ENCODE data around the gene CDH23.

The CDH23 gene

GRCh38 chr10:71820966-71821365, 424.2 kb downstream of the CDH23 start:
- H3K27me3 ChIP-seq (ENCODE audit: control insufficient read depth, insufficient read depth, low read length), result no peaks in the 10 kb centered on the region
- no peak overlapping the region for H2AFZ ChIP-seq
- no peak overlapping the region for H3K4me2 ChIP-seq (ENCODE audit: low read length)
- H3K9me3 ChIP-seq (ENCODE audit: control insufficient read depth, low read length), result no peaks in the 10 kb centered on the region
- H3K9ac ChIP-seq, result no peak overlapping the region
- no peak overlapping the region for H3K27ac ChIP-seq
- peaks cover 3% of the 10 kb centered on the region for H3K79me2 ChIP-seq
- no peak overlapping the region for H3K4me3 ChIP-seq (ENCODE audit: low read depth, low read length)
- TF ChIP-seq, protein P1, sequence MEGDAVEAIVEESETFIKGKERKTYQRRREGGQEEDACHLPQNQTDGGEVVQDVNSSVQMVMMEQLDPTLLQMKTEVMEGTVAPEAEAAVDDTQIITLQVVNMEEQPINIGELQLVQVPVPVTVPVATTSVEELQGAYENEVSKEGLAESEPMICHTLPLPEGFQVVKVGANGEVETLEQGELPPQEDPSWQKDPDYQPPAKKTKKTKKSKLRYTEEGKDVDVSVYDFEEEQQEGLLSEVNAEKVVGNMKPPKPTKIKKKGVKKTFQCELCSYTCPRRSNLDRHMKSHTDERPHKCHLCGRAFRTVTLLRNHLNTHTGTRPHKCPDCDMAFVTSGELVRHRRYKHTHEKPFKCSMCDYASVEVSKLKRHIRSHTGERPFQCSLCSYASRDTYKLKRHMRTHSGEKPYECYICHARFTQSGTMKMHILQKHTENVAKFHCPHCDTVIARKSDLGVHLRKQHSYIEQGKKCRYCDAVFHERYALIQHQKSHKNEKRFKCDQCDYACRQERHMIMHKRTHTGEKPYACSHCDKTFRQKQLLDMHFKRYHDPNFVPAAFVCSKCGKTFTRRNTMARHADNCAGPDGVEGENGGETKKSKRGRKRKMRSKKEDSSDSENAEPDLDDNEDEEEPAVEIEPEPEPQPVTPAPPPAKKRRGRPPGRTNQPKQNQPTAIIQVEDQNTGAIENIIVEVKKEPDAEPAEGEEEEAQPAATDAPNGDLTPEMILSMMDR (IDR thresholded peaks at IDR 0.05), result no peak
- H3K36me3 ChIP-seq (ENCODE audit: control insufficient read depth, insufficient read depth, low read length), result no peaks in the 10 kb centered on the region
- peaks cover under 1% of the 10 kb centered on the region for H3K4me1 ChIP-seq

DNA sequence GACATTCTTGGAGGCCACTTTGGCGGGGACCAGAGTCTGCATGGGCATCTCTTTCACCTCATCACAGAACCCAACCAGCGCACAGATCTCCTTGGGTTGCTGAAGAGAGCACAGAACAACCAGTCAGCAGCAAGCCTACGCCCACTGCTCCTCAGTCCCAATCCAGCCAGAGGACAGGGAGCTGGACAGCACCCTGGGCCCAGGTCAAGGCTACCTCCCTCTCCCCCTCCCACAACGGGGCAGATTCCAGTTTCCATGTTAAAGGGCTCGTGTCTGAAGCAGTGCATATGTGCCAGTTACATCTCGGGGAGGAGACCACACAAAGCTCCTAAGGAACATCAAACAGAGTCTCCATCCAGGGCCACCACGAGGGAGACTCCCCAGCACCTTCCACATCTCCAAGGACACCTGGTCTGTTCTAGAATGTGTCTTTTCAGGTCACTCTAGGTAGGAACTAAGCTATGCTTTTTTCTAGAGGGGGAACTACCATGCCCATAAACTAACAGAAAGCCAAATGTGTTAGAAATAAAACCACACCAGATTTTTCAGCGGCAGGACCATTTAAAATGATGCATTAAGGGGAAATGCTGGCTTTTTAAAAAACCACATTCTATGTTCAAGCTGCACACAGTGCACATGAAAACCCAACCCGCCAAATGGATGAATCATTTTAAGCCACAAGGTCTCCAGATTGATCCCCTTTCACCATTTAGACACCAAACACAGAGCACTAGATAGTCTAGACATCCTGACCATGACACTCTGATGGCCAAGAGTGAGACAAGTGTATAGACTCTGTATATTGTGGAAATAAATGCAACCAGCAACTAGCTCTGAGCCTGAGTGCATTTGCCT, 425.4 kb downstream of the CDH23 start:
- no peak overlapping the region for H3K4me3 ChIP-seq (ENCODE audit: low read depth, low read length)
- no peaks in the 10 kb centered on the region for H3K27me3 ChIP-seq (ENCODE audit: control insufficient read depth, insufficient read depth, low read length)
- H3K9me3 ChIP-seq (ENCODE audit: control insufficient read depth, low read length), result no peaks in the 10 kb centered on the region
- TF ChIP-seq, protein P1 (IDR thresholded peaks at IDR 0.05), result no peak
- H2AFZ ChIP-seq, result no peak overlapping the region
- no peak overlapping the region for H3K27ac ChIP-seq
- H3K9ac ChIP-seq, result no peak overlapping the region
- peaks cover 3% of the 10 kb centered on the region for H3K79me2 ChIP-seq
- H3K4me1 ChIP-seq, result no peaks in the 10 kb centered on the region
- H3K36me3 ChIP-seq (ENCODE audit: control insufficient read depth, insufficient read depth, low read length), result no peaks in the 10 kb centered on the region
- no peak overlapping the region for H3K4me2 ChIP-seq (ENCODE audit: low read length)

DNA sequence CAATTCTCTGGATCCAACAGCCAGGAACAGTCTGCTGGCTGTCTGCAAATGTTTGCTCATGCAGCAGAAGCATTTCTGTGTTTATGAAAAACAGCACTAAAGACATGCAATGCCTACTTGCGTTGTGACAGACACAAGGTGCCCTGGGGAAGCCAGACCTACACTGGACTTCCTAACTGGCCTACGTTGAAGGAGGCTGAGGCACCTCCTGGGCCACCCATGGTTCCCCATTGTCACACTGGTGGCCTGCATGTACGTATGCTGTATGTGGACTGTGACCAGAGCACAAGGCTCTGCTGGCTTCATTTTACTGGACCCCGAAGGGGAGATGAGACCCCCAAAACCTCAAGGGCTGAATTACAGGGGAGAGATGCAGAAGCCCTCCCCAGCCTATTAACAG, 426.6 kb downstream of the CDH23 start:
- Histone ChIP-seq H3K27me3 (ENCODE audit: control insufficient read depth, insufficient read depth, low read length) (no peaks in the 10 kb centered on the region), H3K4me3 (ENCODE audit: low read depth, low read length) (no peak overlapping the region), H3K79me2 (peaks cover 7% of the 10 kb centered on the region), H3K4me1 (no peaks in the 10 kb centered on the region), H3K9me3 (ENCODE audit: control insufficient read depth, low read length) (no peaks in the 10 kb centered on the region), H3K4me2 (ENCODE audit: low read length) (no peak overlapping the region), H3K27ac (no peak overlapping the region), H3K36me3 (ENCODE audit: control insufficient read depth, insufficient read depth, low read length) (no peaks in the 10 kb centered on the region), H3K9ac (no peak overlapping the region), H2AFZ (no peak overlapping the region)
- TF ChIP-seq, protein P1 (IDR thresholded peaks at IDR 0.05), result no peak

DNA sequence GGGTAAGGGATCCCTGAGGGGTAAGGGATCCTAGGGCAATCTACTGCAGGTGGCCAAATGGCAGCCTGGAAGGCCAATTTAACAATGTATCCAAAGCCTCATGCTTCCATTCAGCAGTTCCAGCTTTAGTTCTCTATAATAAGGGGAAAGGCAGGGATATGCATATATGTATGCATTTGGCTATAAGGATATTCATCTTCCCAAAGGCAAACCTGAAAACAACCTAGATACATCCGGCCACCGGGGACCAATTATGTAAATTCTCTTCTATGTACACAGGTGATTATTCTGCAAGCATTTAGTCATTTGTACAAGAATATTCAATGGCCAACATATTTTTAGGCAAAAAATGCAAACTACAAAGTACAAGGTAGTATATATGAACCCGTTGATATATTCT, 427.6 kb downstream of the CDH23 start:
- Histone ChIP-seq H3K4me2 (ENCODE audit: low read length) (no peak overlapping the region), H3K36me3 (ENCODE audit: control insufficient read depth, insufficient read depth, low read length) (no peaks in the 10 kb centered on the region)

More for the DNA sequence above, 427.6 kb downstream of the CDH23 start:
- no peak overlapping the region for H2AFZ ChIP-seq
- TF ChIP-seq, protein P1 (IDR thresholded peaks at IDR 0.05), result no peak
- H3K27ac ChIP-seq, result no peak overlapping the region
- peaks cover 7% of the 10 kb centered on the region for H3K79me2 ChIP-seq
- H3K9me3 ChIP-seq (ENCODE audit: control insufficient read depth, low read length), result no peaks in the 10 kb centered on the region
- H3K4me3 ChIP-seq (ENCODE audit: low read depth, low read length), result no peak overlapping the region
- no peaks in the 10 kb centered on the region for H3K4me1 ChIP-seq
- no peaks in the 10 kb centered on the region for H3K27me3 ChIP-seq (ENCODE audit: control insufficient read depth, insufficient read depth, low read length)
- H3K9ac ChIP-seq, result no peak overlapping the region
